WTC11 (cell line): ENCODE results near the gene BFSP1.

Experiments used
- CBFB ChIP-seq: sonication (generic); formaldehyde crosslinking; IDR thresholded peaks from 2 replicates; pipeline ENCODE4 v1.8.1; 2022; ENCODE audit warnings: mild to moderate bottlenecking, low read depth, missing genetic modification reagents
- CTCF ChIP-seq: fragments of 200-600 bp; IDR thresholded peaks from 2 replicates; pipeline ENCODE4 v1.8.0; 2022; ENCODE audit warnings: antibody characterized with exemption
- NR1H2 ChIP-seq: sonication (generic); formaldehyde crosslinking; IDR thresholded peaks from 2 replicates; pipeline ENCODE4 v1.9.0; 2021; ENCODE audit warnings: mild to moderate bottlenecking, moderate library complexity, missing genetic modification reagents
- NR2C2 ChIP-seq: sonication (generic); formaldehyde crosslinking; IDR thresholded peaks from 2 replicates; pipeline ENCODE4 v1.8.0; 2022; ENCODE audit warnings: mild to moderate bottlenecking, missing genetic modification reagents
- USF2 ChIP-seq: sonication (generic); formaldehyde crosslinking; IDR thresholded peaks from 2 replicates; pipeline ENCODE4 v1.8.1; 2023; ENCODE audit warnings: mild to moderate bottlenecking, missing genetic modification reagents, moderate library complexity
- ZMAT4 ChIP-seq: fragments of 250-450 bp; sonication (Bioruptor Pico); IDR thresholded peaks from 2 replicates; pipeline ENCODE4 v1.9.0; 2021; ENCODE audit warnings: mild to moderate bottlenecking
- ZNF121 ChIP-seq: sonication (generic); formaldehyde crosslinking; IDR thresholded peaks from 2 replicates; pipeline ENCODE4 v1.8.0; 2023; ENCODE audit warnings: missing genetic modification reagents
- TF ChIP-seq, protein P1 (sequence below): sonication (generic); formaldehyde crosslinking; IDR thresholded peaks from 2 replicates; pipeline ENCODE4 v1.8.0; 2022; ENCODE audit warnings: mild to moderate bottlenecking, missing genetic modification reagents
- TF ChIP-seq, protein P2 (sequence below): sonication (generic); formaldehyde crosslinking; IDR thresholded peaks from 2 replicates; pipeline ENCODE4 v1.8.0; 2022; ENCODE audit warnings: mild to moderate bottlenecking, missing genetic modification reagents
- TF ChIP-seq, protein P3 (sequence below): sonication (generic); formaldehyde crosslinking; IDR thresholded peaks from 2 replicates; pipeline ENCODE4 v1.8.1; 2022; ENCODE audit warnings: mild to moderate bottlenecking, moderate library complexity, missing genetic modification reagents

GRCh38 chr20:17571153-17571527, 40.0 kb upstream of the BFSP1 start:
- TF ChIP-seq NR1H2 (CRISPR knock-in tag) (no peak), USF2 (no peak), CTCF (no peak), NR2C2 (CRISPR knock-in tag) (no peak), CBFB (CRISPR knock-in tag) (no peak), ZNF121 (CRISPR knock-in tag) (no peak), ZMAT4 (CRISPR knock-in tag) (no peak)
- TF ChIP-seq, protein P1, sequence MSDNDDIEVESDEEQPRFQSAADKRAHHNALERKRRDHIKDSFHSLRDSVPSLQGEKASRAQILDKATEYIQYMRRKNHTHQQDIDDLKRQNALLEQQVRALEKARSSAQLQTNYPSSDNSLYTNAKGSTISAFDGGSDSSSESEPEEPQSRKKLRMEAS (CRISPR knock-in tag), result no peak
- TF ChIP-seq, protein P2, sequence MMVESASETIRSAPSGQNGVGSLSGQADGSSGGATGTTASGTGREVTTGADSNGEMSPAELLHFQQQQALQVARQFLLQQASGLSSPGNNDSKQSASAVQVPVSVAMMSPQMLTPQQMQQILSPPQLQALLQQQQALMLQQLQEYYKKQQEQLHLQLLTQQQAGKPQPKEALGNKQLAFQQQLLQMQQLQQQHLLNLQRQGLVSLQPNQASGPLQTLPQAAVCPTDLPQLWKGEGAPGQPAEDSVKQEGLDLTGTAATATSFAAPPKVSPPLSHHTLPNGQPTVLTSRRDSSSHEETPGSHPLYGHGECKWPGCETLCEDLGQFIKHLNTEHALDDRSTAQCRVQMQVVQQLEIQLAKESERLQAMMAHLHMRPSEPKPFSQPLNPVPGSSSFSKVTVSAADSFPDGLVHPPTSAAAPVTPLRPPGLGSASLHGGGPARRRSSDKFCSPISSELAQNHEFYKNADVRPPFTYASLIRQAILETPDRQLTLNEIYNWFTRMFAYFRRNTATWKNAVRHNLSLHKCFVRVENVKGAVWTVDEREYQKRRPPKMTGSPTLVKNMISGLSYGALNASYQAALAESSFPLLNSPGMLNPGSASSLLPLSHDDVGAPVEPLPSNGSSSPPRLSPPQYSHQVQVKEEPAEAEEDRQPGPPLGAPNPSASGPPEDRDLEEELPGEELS, result no peak
- TF ChIP-seq, protein P3, sequence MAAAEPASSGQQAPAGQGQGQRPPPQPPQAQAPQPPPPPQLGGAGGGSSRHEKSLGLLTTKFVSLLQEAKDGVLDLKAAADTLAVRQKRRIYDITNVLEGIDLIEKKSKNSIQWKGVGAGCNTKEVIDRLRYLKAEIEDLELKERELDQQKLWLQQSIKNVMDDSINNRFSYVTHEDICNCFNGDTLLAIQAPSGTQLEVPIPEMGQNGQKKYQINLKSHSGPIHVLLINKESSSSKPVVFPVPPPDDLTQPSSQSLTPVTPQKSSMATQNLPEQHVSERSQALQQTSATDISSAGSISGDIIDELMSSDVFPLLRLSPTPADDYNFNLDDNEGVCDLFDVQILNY (CRISPR knock-in tag), result no peak
